GM13977 (cell line): ENCODE results near the gene NCOA1.

Source experiments
- DNase-seq: peaks from one replicate; pipeline ENCODE4 v3.0.0; 2012; ENCODE audit warnings: low spot score
- CTCF ChIP-seq: IDR thresholded peaks from 2 replicates; pipeline ENCODE4 v1.5.1; 2012; ENCODE audit warnings: mild to moderate bottlenecking, control low read depth; ENCODE audit not compliant: insufficient read depth; ENCODE audit errors: extremely low read depth, missing control alignments
- in situ Hi-C: fragments of 300-500 bp; cut with MboI; formaldehyde crosslinking; loops from one replicate; pipeline ENCODE4 v1.12.0; 2022; ENCODE audit warnings: low sequenced_read_pairs, low pct_unique_long_range_greater_than_20kb, mixed read lengths, inconsistent platforms; ENCODE audit not compliant: unreplicated experiment

NCOA1 gene

GRCh38 chr2:24538720-24539119 lies 47.7 kb downstream of the NCOA1 start:
- in situ Hi-C loops = no loop called here
- no peak for TF ChIP-seq CTCF

GRCh38 chr2:24539258-24539657 lies 48.2 kb downstream of the NCOA1 start:
- in situ Hi-C loops = no loop called here
- no peak for TF ChIP-seq CTCF
- DNase-seq = no peak

More at GRCh38 chr2:24538720-24539119, 47.7 kb downstream of the NCOA1 start:
- peak; percentile 8 for DNase-seq

GRCh38 chr2:24540011-24540477 lies 49.0 kb downstream of the NCOA1 start:
- in situ Hi-C loops = no loop called here
- DNase-seq = no peak
- TF ChIP-seq CTCF = no peak

- in situ Hi-C loops = no loop called here
- no peak for TF ChIP-seq CTCF
- DNase-seq = no peak
These were observed 50.6 kb downstream of the NCOA1 start for GRCh38 chr2:24541621-24542020.

GRCh38 chr2:24542269-24542872 lies 51.3 kb downstream of the NCOA1 start:
- in situ Hi-C loops = no loop called here
- no peak for DNase-seq
- no peak for TF ChIP-seq CTCF

- no peak for DNase-seq
- in situ Hi-C loops = no loop called here
- peak; percentile 44 for TF ChIP-seq CTCF
These were observed 52.2 kb downstream of the NCOA1 start for GRCh38 chr2:24543252-24543651.
